OCI-M1 (cell line): ENCODE results near the gene OSTM1.

Experiments
- DNase-seq: peaks from one replicate; lab custom pipeline; 2025; lab: John Stamatoyannopoulos, UW

Gene OSTM1

GRCh38 chr6:108100003-108100402, 25.5 kb upstream of the OSTM1 start:
- no peak for DNase-seq

- no peak for DNase-seq
Observed at GRCh38 chr6:108097882-108098281, 23.3 kb upstream of the OSTM1 start.

- DNase-seq = no peak
Observed at GRCh38 chr6:108093781-108094300, 19.3 kb upstream of the OSTM1 start.

GRCh38 chr6:108091288-108091687, 16.7 kb upstream of the OSTM1 start:
- peak; percentile 28 for DNase-seq

GRCh38 chr6:108083349-108083748, 8.8 kb upstream of the OSTM1 start:
- no peak for DNase-seq

GRCh38 chr6:108082539-108082938, 8.0 kb upstream of the OSTM1 start:
- no peak for DNase-seq

- no peak for DNase-seq
Observed at GRCh38 chr6:108080010-108080780, 5.7 kb upstream of the OSTM1 start.

- no peak for DNase-seq
Observed at GRCh38 chr6:108078191-108078590, 3.6 kb upstream of the OSTM1 start.

- DNase-seq = no peak
Observed at GRCh38 chr6:108074057-108074358, 533 bp downstream of the OSTM1 start.

GRCh38 chr6:108071736-108072276, 2.7 kb downstream of the OSTM1 start:
- no peak for DNase-seq

GRCh38 chr6:108068618-108069017, 5.9 kb downstream of the OSTM1 start:
- DNase-seq = no peak

- no peak for DNase-seq
Observed at GRCh38 chr6:108068182-108068581, 6.4 kb downstream of the OSTM1 start.

- no peak for DNase-seq
Observed at GRCh38 chr6:108052706-108053105, 21.8 kb downstream of the OSTM1 start.

- no peak for DNase-seq
Observed at GRCh38 chr6:108051481-108051880, 23.1 kb downstream of the OSTM1 start.

GRCh38 chr6:108039681-108040080, 34.9 kb downstream of the OSTM1 start:
- DNase-seq = peak; percentile 34

GRCh38 chr6:108036884-108037283, 37.7 kb downstream of the OSTM1 start:
- no peak for DNase-seq

- no peak for DNase-seq
Observed at GRCh38 chr6:108031968-108032367, 42.6 kb downstream of the OSTM1 start.

- no peak for DNase-seq
Observed at GRCh38 chr6:108030211-108030610, 44.3 kb downstream of the OSTM1 start.

GRCh38 chr6:108029226-108029921, 45.2 kb downstream of the OSTM1 start:
- DNase-seq = no peak

- no peak for DNase-seq
Observed at GRCh38 chr6:108027594-108027993, 46.9 kb downstream of the OSTM1 start.

- no peak for DNase-seq
Observed at GRCh38 chr6:108027056-108027455, 47.5 kb downstream of the OSTM1 start.

- no peak for DNase-seq
Observed at GRCh38 chr6:108024427-108025073, 50.0 kb downstream of the OSTM1 start.
